Ovary (tissue), 9 donors: Measurements from ENCODE around the gene CDH23. TPM values are rescaled to one million over a fixed set of nuclear protein-coding genes. Genes with fewer than 3 reads are reported as not detected.
A peak's percentile ranks its signal among the peaks of the same experiment; 100 is the strongest.

ENCODE experiments used
- DNase-seq, 5 donors: peaks; one replicate each; pipeline ENCODE4 v3.0.0-alpha.2; 2019 to 2020
- H3K27ac ChIP-seq, 2 donors: fragments of 200-600 bp; one replicate each; pipeline versions ENCODE4 v1.5.1 to v1.8.0; 2019 to 2022
- H3K27me3 ChIP-seq: fragments of 200-600 bp; one replicate; pipeline ENCODE4 v1.8.0; 2022
- H3K36me3 ChIP-seq: fragments of 200-600 bp; sonication (generic); one replicate; pipeline ENCODE4 v1.5.1; 2019
- H3K4me1 ChIP-seq: one replicate; pipeline ENCODE4 v1.8.1; 2013; ENCODE audit warnings: mild to moderate bottlenecking, moderate library complexity; ENCODE audit not compliant: insufficient read depth
- H3K4me3 ChIP-seq: fragments of 200-600 bp; sonication (generic); one replicate; pipeline ENCODE4 v1.5.1; 2017
- H3K9me3 ChIP-seq, 2 donors: fragments of 200-600 bp in 1 of 2; sonication (generic) in 1 of 2; one replicate each; pipeline versions ENCODE4 v1.5.1 to v1.8.1; 2013 to 2019; ENCODE audit warnings: mild to moderate bottlenecking in 1 of 2, moderate library complexity in 1 of 2
- CTCF ChIP-seq, 3 donors: fragments of 450-650 bp in 2 of 3; fragments of 200-600 bp in 1 of 3; IDR thresholded peaks; one replicate each; pipeline versions ENCODE4 v1.5.1 to v1.8.0; 2016 to 2022; ENCODE audit warnings: antibody characterized with exemption in 3 of 3, mild to moderate bottlenecking in 1 of 3
- EP300 ChIP-seq: sonication (generic); formaldehyde crosslinking; IDR thresholded peaks from one replicate; pipeline ENCODE4 v1.6.1; 2017; ENCODE audit warnings: antibody characterized with exemption
- POLR2A ChIP-seq: fragments of 450-650 bp; IDR thresholded peaks from one replicate; pipeline ENCODE4 v1.6.1; 2017; ENCODE audit warnings: antibody characterized with exemption, mild to moderate bottlenecking, moderate library complexity
- WGBS, 3 donors: extraction: QIAGEN DNeasy Blood & Tissue Kit in 1 of 3; methylation state at CpG; one replicate each; pipeline versions ENCODE4 v1.1.5 to v1.1.7; 2013 to 2017; 5-methylcytosine and 5-hydroxymethylcytosine counted together
- intact Hi-C, 4 donors: fragments of 100-400 bp; cut with DNase I; formaldehyde crosslinking; loops; one replicate each; pipeline versions ENCODE4 v1.11.0 to v1.15.1; 2022 to 2023
- polyA plus RNA-seq, 2 donors: library from polyadenylated mRNA; stranded (reverse); fragments of 200-250 nt in 1 of 2; fragments of 350-450 nt in 1 of 2; fragmentation: Illumina TruSeq in 1 of 2; extraction: RNeasy Lipid Tissue Mini Kit (QIAGEN cat#74804) in 1 of 2; gene quantifications; one replicate each; pipeline ENCODE4 v1.2.3, GENCODE V29; 2013 to 2014
- total RNA-seq, 7 donors: library from RNA; depleted of rRNA in 2 of 7; stranded (reverse); fragments of >200 nt in 2 of 7; fragmentation: NEBNext Ultra II Directional in 3 of 7; extraction: Animal tissue kit (Norgen Biotek cat#: 25700) in 3 of 7; gene quantifications; one replicate each; pipeline versions ENCODE4 v1.1.0 to v1.2.4, GENCODE V29; 2016 to 2023
- donor health status: DM: no; HTN: no; CAD: no; lungs with moderate emphysema.
- donor health status: DM: no; HTN: no; CAD: no.
- donor health status: Bipolar disorder and iron deficiency.
- donor health status: DM: yes; HTN: yes; CAD: no.
- donor health status: DM: no; HTN: no; CAD: no.
- donor health status: DM: yes; HTN: yes; CAD: no.

CDH23 gene
- total and polyA plus RNA-seq, 9 donors = 7.5 to 108 (median 39.1) TPM

DNA sequence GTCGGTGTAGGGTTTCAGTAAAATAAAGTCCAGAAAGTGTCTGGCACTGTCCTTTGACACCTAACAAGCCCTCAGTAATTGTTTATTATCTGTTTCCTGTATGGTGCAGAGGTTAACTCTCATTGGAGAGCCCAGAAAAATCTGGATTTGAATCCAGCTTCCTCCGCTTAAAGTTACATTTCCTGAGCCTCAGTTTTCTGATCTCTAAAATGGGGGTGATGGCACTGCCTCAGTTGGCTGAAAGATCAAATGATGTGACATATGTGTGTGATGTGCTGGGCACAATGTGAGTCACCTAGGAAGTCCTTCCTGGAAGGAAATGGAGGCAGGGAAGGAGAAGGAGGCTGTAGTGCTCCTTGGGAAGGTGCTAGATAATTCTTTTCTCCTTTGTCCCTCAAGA, 14.7 kb upstream of the CDH23 start:
- WGBS, 3 donors = 91 to 94% (median 94%) methylated on average over 2 of the region's 2 CpGs
- intact Hi-C loops = loop anchor here in 2 of 4 donors (5.0 to 10.0 kb wide), 2 partner anchors 390 to 433 kb away; partner anchors contain the start of gene VSIR (in 1 of the 2)
- DNase-seq = no peak
- TF ChIP-seq POLR2A = no peak
- TF ChIP-seq EP300 = no peak
- TF ChIP-seq CTCF (IDR thresholded peaks at IDR 0.05) = no peak
- Histone ChIP-seq H3K27me3 (no peaks in the 10 kb centered on the region), H3K27ac (no peak overlapping the region), H3K4me1 (peaks cover 1% of the 10 kb centered on the region), H3K9me3 (no peaks in the 10 kb centered on the region), H3K36me3 (no peaks in the 10 kb centered on the region), H3K4me3 (no peak overlapping the region)

GRCh38 chr10:71382757-71383156, 14.0 kb upstream of the CDH23 start:
- no peaks in the 10 kb centered on the region for H3K36me3 ChIP-seq
- intact Hi-C loops = loop anchor here in 2 of 4 donors (5.0 to 10.0 kb wide), 2 partner anchors 390 to 432 kb away; partner anchors contain the start of gene VSIR (in 1 of the 2)
- H3K27me3 ChIP-seq = no peaks in the 10 kb centered on the region
- H3K9me3 ChIP-seq = no peaks in the 10 kb centered on the region
- TF ChIP-seq CTCF (IDR thresholded peaks at IDR 0.05) = no peak
- TF ChIP-seq EP300 = no peak
- TF ChIP-seq POLR2A = no peak
- H3K4me1 ChIP-seq = no peaks in the 10 kb centered on the region
- no peak overlapping the region for H3K4me3 ChIP-seq
- H3K27ac ChIP-seq = no peak overlapping the region
- DNase-seq = no peak
- WGBS, 3 donors = 84 to 97% (median 91%) methylated on average over 1 of the region's 1 CpG

- H3K27me3 ChIP-seq = no peaks in the 10 kb centered on the region
- intact Hi-C loops = loop anchor here in 2 of 4 donors (5.0 to 10.0 kb wide), 2 partner anchors 388 to 431 kb away; partner anchors contain the start of gene VSIR (in 1 of the 2)
- DNase-seq = peak; percentile 55 to 84 (median 77)
- no peak for TF ChIP-seq POLR2A
- peak; percentile 62 to 90 (median 83) for TF ChIP-seq CTCF (IDR thresholded peaks at IDR 0.05)
- 25 to 38% (median 30%) methylated on average over 6 to 10 of the region's 10 CpGs for WGBS, 3 donors
- H3K27ac ChIP-seq = no peak overlapping the region
- H3K4me3 ChIP-seq = no peak overlapping the region
- no peaks in the 10 kb centered on the region for H3K9me3 ChIP-seq
- no peaks in the 10 kb centered on the region for H3K36me3 ChIP-seq
- H3K4me1 ChIP-seq = no peaks in the 10 kb centered on the region
Observed at GRCh38 chr10:71383972-71384687, 12.6 kb upstream of the CDH23 start.

DNA sequence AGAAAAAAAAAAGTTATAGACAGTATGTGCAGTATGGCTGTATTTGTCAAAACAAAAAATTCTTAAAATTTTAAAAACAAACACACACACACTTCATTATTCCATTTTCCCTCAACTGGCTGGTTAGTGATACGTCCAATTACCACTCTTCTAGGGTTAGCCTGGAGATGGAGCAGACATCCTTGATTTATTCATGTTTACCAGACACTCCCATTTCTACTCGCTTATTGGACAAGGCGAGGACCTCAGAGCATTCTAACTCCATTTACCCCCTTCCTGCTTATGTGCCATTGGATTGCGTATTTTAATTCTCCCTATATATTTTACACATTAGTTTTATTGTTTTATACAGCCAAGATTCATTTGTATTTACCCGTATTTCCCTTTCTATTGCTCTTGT, 8.5 kb upstream of the CDH23 start:
- Histone ChIP-seq H3K27ac (no peak overlapping the region), H3K4me3 (no peak overlapping the region), H3K9me3 (no peaks in the 10 kb centered on the region), H3K4me1 (no peaks in the 10 kb centered on the region), H3K36me3 (no peaks in the 10 kb centered on the region), H3K27me3 (no peaks in the 10 kb centered on the region)
- 85 to 91% (median 86%) methylated on average over 5 of the region's 5 CpGs for WGBS, 3 donors
- no peak for TF ChIP-seq EP300
- no peak for DNase-seq
- intact Hi-C loops = loop anchor here in 1 of 4 donors (10.0 kb wide), 1 partner anchor 427 kb away; no protein-coding TSS in a partner anchor
